HUES64 (cell line): Measurements from ENCODE around the gene SAC3D1. TPM values are rescaled to one million over a fixed set of nuclear protein-coding genes. Genes with fewer than 3 reads are reported as not detected.
"Not testable (repeated sequence)": the region's sequence is repeated elsewhere in the genome, so short reads cannot be mapped to it uniquely, and the experiment has no call there.

Source experiments
- H3K27ac ChIP-seq: 2 replicates; pipeline ENCODE4 v1.7.0; 2013; ENCODE audit warnings: low read depth, low read length, inconsistent platforms
- H3K27me3 ChIP-seq: 2 replicates; pipeline ENCODE4 v1.6.1; 2013; ENCODE audit warnings: mild to moderate bottlenecking, low read length; ENCODE audit not compliant: insufficient read depth
- H3K36me3 ChIP-seq: 2 replicates; pipeline ENCODE4 v1.6.1; 2013; ENCODE audit warnings: mild to moderate bottlenecking, low read length; ENCODE audit not compliant: insufficient read depth
- H3K4me1 ChIP-seq: 2 replicates; pipeline ENCODE4 v1.6.1; 2013; ENCODE audit warnings: mild to moderate bottlenecking, low read length, moderate library complexity; ENCODE audit not compliant: insufficient read depth
- H3K4me3 ChIP-seq: 2 replicates; pipeline ENCODE4 v1.5.1; 2013; ENCODE audit warnings: mild to moderate bottlenecking, low read length, moderate library complexity
- H3K9ac ChIP-seq: 2 replicates; pipeline ENCODE4 v1.6.1; 2013; ENCODE audit warnings: mild to moderate bottlenecking, low read depth, low read length
- H3K9me3 ChIP-seq: 2 replicates; pipeline ENCODE4 v1.6.1; 2013; ENCODE audit warnings: low read depth, low read length; ENCODE audit not compliant: insufficient read depth
- WGBS: fragments of 150-250, 120-280 bp; methylation state at CpG from one replicate; pipeline ENCODE4 v1.1.7; 2013; ENCODE audit warnings: missing lambda C conversion rate; 5-methylcytosine and 5-hydroxymethylcytosine counted together
- polyA plus RNA-seq, 2 experiments: library from polyadenylated mRNA; stranded (reverse); fragments of 50-300 nt; gene quantifications; one replicate each; pipeline ENCODE4 v1.2.3, GENCODE V29; 2013

The SAC3D1 gene
- polyA plus RNA-seq (2013, experiment 1 of 2) = 16.9 TPM
- polyA plus RNA-seq (2013, experiment 2 of 2) = 16.3 TPM

DNA sequence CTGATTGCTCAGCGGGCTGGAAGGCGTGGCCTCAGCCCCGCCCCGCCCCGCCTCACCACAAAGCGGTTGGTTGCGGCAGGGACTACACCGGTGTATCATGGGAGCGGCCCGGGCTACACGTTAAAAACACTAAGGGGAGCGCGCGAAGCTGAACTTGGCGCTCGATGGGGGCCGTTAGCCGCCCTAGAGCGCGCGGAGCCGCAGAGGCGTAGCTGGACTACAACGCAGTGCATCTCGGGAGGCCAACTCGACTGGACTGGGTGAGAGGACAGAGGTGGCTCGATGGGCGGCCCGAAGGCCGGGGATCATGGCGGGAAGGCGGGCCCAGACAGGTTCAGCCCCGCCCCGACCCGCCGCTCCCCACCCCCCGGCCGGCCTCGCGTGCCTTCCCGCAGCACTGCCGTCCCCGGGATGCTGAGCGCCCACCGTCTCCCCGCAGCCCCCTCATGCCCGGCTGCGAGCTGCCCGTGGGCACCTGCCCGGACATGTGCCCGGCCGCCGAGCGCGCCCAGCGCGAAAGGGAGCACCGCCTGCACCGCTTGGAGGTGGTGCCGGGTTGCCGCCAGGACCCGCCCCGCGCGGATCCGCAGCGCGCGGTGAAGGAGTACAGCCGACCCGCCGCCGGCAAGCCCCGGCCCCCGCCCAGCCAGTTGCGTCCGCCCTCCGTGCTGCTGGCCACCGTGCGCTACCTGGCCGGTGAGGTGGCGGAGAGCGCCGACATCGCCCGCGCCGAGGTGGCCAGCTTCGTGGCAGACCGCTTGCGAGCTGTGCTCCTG, at the start of gene SAC3D1:
SAC3D1 (plus strand) TSS at position 364 of the 776 bp plus-strand sequence; CDS start at position 447, 83 bp downstream.
- Histone ChIP-seq H3K9me3 (no peaks in the 10 kb centered on the region), H3K27ac (peak within 1 kb of the TSS; percentile 95), H3K4me1 (peaks cover 5% of the 10 kb centered on the region; the same call in 1 of the 2 replicates), H3K4me3 (peak within 1 kb of the TSS; percentile 95), H3K27me3 (no peaks in the 10 kb centered on the region), H3K9ac (peak within 1 kb of the TSS; percentile 90), H3K36me3 (peaks cover 34% of the 10 kb centered on the region)
- WGBS = under 1% methylated on average over 91 of the region's 91 CpGs

DNA sequence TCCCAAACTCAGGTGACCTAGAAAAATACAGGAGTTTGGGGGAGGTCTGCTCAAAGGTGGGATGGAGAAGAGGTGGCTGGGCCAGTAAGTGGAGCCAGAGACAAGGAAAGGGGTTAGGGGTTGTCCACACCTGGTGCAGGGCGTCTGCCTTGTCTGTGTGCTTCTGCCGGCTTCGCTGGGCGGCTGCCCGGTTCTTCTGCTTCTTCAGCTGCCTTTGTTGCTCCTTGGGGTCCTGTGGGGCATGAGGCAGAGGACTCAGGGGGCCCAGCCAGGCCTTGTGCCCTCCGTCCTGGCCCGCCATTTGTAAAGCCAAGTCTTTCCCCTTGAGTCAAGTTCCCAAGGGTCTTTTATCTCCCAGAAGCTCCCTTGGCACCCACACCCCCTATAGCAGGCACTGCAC, 46.7 kb upstream of the SAC3D1 start:
- Histone ChIP-seq H3K36me3 (no peaks in the 10 kb centered on the region), H3K4me1 (peaks cover 4% of the 10 kb centered on the region; the same call in 1 of the 2 replicates), H3K27me3 (no peaks in the 10 kb centered on the region), H3K9ac (no peak overlapping the region), H3K4me3 (no peak overlapping the region), H3K9me3 (no peaks in the 10 kb centered on the region), H3K27ac (no peak overlapping the region)
- 92% methylated on average over 7 of the region's 7 CpGs for WGBS

DNA sequence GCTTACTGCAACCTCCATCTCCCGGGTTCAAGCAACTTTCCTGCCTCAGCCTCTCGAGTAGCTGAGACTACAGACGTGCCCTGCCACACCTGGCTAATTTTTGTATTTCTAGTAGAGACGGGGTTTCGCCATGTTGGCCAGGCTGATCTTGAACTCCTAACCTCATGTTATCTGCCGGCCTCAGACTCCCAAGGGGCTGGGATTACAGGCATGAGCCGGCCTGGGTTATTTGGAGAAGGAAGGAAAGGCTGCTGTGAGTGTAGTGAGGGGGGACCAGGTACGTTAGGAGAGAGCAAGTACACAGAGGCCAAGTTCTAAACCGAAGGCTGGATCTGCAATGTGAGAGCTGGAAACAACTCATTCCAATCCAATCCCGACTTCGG, 44.7 kb upstream of the SAC3D1 start:
- H3K4me3 ChIP-seq = peak overlapping the region; percentile 19; the same call in 1 of the 2 replicates

DNA sequence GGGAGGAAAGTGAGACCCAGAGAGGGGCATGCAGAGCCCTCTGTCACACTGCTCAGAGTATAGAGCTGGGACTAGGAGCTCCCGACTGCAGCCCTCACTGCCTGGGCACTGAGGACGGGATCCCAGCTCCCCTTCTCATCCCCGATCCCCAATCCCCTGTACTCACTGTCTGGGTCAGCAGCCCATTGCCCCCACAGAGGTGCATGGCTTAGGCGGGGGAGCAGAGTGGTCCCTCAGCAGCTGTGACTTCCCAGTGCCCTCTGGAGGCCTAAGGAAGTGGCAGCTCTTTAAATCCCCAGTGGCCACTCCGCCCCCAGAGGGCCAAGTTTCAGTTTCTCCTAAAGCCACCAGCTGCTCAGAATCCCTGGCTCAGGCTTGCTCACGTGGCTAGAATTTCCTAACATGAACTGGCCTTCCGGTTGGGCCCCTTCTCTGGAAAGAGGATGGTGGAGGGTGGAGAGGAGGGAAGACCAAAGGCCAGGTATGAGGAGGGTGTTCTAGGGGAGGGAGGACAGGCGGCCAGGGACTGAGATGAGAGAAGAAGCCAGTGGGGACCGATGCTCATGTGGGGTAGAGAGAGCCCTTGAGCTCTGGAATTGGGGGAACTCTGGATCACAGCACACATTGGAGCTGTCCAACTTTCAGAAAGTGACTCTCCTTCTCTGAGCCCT, 44.2 kb upstream of the SAC3D1 start, which contains the start of gene BATF2:
BATF2 (minus strand) TSS at position 262 of the 671 bp plus-strand sequence; CDS start at position 205, 57 bp downstream.
- 34% methylated on average over 9 of the region's 9 CpGs for WGBS
- H3K36me3 ChIP-seq = no peaks in the 10 kb centered on the region
- H3K27ac ChIP-seq = peak within 1 kb of the TSS; percentile 43; the same call in 1 of the 2 replicates
- H3K9ac ChIP-seq = peak within 1 kb of the TSS; percentile 32; the same call in 1 of the 2 replicates
- no peaks in the 10 kb centered on the region for H3K27me3 ChIP-seq
- H3K4me3 ChIP-seq = peak within 1 kb of the TSS; percentile 19; the same call in 1 of the 2 replicates
- H3K9me3 ChIP-seq = no peaks in the 10 kb centered on the region
- peaks cover 4% of the 10 kb centered on the region; the same call in 1 of the 2 replicates for H3K4me1 ChIP-seq

More for the DNA sequence above, 44.7 kb upstream of the SAC3D1 start:
- 85% methylated on average over 11 of the region's 11 CpGs for WGBS
- Histone ChIP-seq H3K4me1 (peaks cover 4% of the 10 kb centered on the region; the same call in 1 of the 2 replicates), H3K9me3 (no peaks in the 10 kb centered on the region), H3K27ac (no peak overlapping the region), H3K27me3 (no peaks in the 10 kb centered on the region), H3K36me3 (no peaks in the 10 kb centered on the region), H3K9ac (peak overlapping the region; percentile 32; the same call in 1 of the 2 replicates)

DNA sequence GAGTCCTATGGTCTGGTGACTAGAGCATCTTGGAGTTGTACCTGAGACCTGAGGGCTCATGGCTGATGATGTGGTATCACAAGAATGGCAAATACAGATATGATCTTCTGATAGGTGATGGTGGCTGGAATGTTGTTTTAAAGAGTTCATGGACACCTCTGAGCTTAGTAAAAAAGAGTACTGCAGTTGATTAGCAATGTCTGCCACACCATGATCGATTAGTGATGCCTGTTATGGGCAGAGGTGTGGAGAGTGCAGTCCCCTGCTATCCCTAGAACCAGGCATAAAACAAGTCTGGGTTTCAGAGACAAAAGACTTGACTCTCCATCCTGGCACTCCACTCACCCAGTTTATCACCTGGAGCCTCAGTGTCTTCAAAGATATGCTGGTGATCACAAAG, 42.9 kb upstream of the SAC3D1 start:
- H3K27ac ChIP-seq = no peak overlapping the region

DNA sequence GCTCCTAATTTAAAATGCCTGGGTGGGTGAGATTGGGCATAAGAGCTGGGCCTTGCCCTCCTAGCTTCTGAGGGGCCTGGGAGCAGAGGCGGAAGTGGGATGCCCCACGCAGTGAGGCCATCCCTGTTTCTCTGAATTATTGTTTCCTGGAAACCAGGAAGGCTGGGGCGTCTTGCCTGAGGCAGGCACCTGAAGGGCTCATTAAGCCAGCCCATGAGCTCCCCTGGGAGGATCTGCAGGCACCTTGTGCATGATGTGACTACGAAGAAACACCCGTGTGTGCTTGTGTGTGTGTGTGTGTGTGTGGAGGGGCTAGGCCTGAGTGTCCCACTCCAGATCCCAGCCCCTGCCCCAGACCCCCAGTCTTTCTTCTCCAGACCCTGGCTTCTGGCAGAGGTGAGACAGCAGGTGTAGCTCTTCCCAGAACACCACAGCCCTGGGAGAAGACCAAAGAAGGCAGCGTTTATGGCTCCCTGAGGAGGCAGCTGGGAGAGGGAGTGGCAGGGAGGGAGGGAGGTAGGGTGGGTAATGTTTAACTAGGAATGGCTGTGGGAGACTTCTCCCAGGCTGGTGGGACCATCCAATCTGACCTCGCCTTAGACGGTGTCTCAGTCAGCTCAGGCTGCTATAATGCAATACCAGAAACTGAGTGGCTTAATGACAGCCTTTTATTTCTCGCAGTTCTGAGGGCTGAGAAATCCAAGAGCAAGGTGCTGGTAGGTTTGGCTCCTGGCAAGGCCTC, 42.1 kb upstream of the SAC3D1 start:
- Histone ChIP-seq H3K9ac (no peak overlapping the region), H3K36me3 (no peaks in the 10 kb centered on the region), H3K27me3 (no peaks in the 10 kb centered on the region), H3K4me1 (peaks cover 4% of the 10 kb centered on the region; the same call in 1 of the 2 replicates), H3K27ac (no peak overlapping the region), H3K9me3 (no peaks in the 10 kb centered on the region), H3K4me3 (no peak overlapping the region)
- 87% methylated on average over 9 of the region's 9 CpGs for WGBS

More for the DNA sequence above, 42.9 kb upstream of the SAC3D1 start:
- no peak overlapping the region for H3K4me3 ChIP-seq
- 75% methylated on average over 1 of the region's 1 CpG for WGBS
- H3K36me3 ChIP-seq = no peaks in the 10 kb centered on the region
- H3K27me3 ChIP-seq = no peaks in the 10 kb centered on the region
- no peak overlapping the region for H3K9ac ChIP-seq
- no peaks in the 10 kb centered on the region for H3K9me3 ChIP-seq
- H3K4me1 ChIP-seq = peaks cover 4% of the 10 kb centered on the region; the same call in 1 of the 2 replicates

DNA sequence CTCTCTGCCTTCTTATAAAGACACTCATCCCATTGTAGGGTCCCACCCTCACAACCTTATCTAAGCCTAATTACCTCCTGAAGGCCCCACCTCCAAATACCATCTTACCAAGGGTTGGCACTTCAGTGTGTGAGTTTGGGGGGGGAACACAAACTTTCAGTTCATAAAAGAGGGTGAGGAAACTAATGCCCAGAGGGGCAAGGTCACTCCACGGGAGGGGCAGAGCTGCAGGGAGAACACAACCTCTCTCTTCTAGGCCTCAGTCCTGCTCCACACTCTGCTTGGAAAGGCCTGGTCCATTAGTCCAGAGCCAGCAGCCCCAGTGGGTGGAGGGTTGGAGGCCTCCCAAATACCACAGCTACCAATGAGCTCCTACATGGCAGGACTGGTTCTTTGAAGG, 41.5 kb upstream of the SAC3D1 start:
- no peak overlapping the region for H3K27ac ChIP-seq
- no peak overlapping the region for H3K9ac ChIP-seq
- H3K27me3 ChIP-seq = no peaks in the 10 kb centered on the region

DNA sequence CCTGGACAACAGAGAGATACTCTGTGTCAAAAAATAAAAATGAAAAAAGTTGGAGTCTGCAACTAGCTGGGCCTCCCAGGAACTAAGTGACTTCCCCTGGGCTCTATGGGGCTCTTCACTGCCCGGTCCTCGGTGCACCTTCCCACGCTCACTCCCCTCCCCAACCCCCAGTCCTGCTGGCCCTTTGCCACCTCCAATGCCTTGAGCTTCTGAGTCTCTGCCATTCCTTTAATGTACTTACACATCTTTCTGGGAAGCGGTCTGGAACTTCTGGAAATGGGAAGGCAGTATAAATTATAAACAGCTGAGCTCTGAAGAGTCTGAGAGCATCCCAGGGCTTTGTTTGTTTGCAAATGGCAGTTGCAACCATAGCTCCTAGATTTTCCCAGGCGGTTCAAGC, 38.3 kb upstream of the SAC3D1 start:
- Histone ChIP-seq H3K27ac (no peak overlapping the region), H3K4me3 (no peak overlapping the region), H3K36me3 (no peaks in the 10 kb centered on the region), H3K27me3 (no peaks in the 10 kb centered on the region), H3K9ac (no peak overlapping the region), H3K9me3 (no peaks in the 10 kb centered on the region), H3K4me1 (no peaks in the 10 kb centered on the region)
- WGBS = 87% methylated on average over 5 of the region's 5 CpGs

More for the DNA sequence above, 41.5 kb upstream of the SAC3D1 start:
- H3K4me3 ChIP-seq = no peak overlapping the region
- H3K4me1 ChIP-seq = peaks cover 4% of the 10 kb centered on the region; the same call in 1 of the 2 replicates
- no peaks in the 10 kb centered on the region for H3K36me3 ChIP-seq
- WGBS = 73% methylated on average over 1 of the region's 1 CpG
- no peaks in the 10 kb centered on the region for H3K9me3 ChIP-seq

DNA sequence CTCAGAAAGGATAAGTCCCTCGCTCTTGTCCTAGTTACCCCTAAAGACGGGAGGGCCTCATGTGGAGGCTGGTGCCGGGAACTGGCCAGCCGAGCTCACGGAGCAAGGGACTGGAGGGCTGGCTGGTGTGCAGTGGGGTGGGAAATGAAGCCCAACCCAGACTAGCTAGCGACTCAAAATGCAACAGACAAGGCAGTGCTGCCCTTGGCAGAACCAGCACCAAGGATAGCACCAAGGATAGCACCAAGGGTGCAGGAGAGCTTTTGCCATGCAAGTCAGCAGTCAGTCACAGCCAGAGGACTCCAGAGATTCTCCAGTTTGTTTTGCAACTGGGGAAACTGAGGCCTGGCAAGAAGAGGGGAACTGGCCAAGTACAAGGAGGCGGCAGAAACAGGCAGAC, 37.7 kb upstream of the SAC3D1 start:
- no peak overlapping the region for H3K27ac ChIP-seq
- WGBS = 66% methylated on average over 7 of the region's 7 CpGs
- no peaks in the 10 kb centered on the region for H3K4me1 ChIP-seq
- no peaks in the 10 kb centered on the region for H3K36me3 ChIP-seq
- H3K4me3 ChIP-seq = no peak overlapping the region
- no peaks in the 10 kb centered on the region for H3K9me3 ChIP-seq
- no peaks in the 10 kb centered on the region for H3K27me3 ChIP-seq
- no peak overlapping the region for H3K9ac ChIP-seq

DNA sequence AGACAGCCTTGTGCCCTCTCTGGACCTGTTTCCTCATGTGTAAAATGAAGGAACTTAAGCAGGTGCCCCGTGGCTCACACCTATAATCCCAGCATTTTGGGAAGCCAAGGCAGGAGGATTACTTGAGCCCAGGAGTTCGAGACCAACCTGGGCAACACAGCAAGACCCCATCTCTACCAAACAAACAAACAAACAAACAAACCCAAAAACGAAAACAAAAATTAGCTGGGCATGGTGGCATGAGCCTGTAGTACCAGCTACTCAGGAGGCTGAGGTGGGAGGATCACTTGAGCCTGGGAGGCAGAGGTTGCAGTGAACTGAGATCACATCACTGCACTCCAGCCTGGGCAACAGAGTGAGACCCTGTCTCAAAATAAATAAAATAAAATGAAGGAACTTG, 37.0 kb upstream of the SAC3D1 start:
- H3K9me3 ChIP-seq, H3K4me3 ChIP-seq, H3K4me1 ChIP-seq, H3K9ac ChIP-seq, H3K27me3 ChIP-seq, H3K36me3 ChIP-seq, H3K27ac ChIP-seq: not testable (repeated sequence)
- 74% methylated on average over 3 of the region's 3 CpGs for WGBS
